Right lobe of liver (tissue), 6 donors: ENCODE measurements around the gene RAB3B. TPM values are rescaled to one million over a fixed set of nuclear protein-coding genes. Genes with fewer than 3 reads are reported as not detected.

Experiments used
- ATAC-seq, 4 donors: fragments of 200-7000 bp; cut with Tn5 transposase; one replicate each; pipeline ENCODE4 v1.9.1; 2020; ENCODE audit warnings: mild to moderate bottlenecking in 4 of 4, moderate library complexity in 4 of 4
- DNase-seq, 3 donors: peaks; one replicate each; pipeline ENCODE4 v3.0.0-alpha.2; 2020
- H3K27ac ChIP-seq, 3 donors: fragments of 200-600 bp; one replicate each; pipeline ENCODE4 v1.8.0; 2022
- H3K27me3 ChIP-seq, 2 donors: fragments of 200-600 bp; one replicate each; pipeline ENCODE4 v1.8.0; 2022
- H3K36me3 ChIP-seq, 4 donors: fragments of 200-600 bp; sonication (generic) in 1 of 4; one replicate each; pipeline versions ENCODE4 v1.5.1 to v1.8.0; 2017 to 2022; ENCODE audit warnings: control low read depth in 1 of 4
- H3K4me1 ChIP-seq, 4 donors: fragments of 200-600 bp; sonication (generic) in 1 of 4; one replicate each; pipeline versions ENCODE4 v1.5.1 to v1.8.0; 2017 to 2022; ENCODE audit warnings: control low read depth in 1 of 4
- H3K4me3 ChIP-seq, 3 donors: fragments of 200-600 bp; one replicate each; pipeline ENCODE4 v1.8.0; 2022
- H3K9me3 ChIP-seq, 4 donors: fragments of 200-600 bp; sonication (generic) in 1 of 4; one replicate each; pipeline versions ENCODE4 v1.5.1 to v1.8.0; 2017 to 2022; ENCODE audit warnings: control low read depth in 1 of 4
- CTCF ChIP-seq, 4 donors: fragments of 200-600 bp in 3 of 4; fragments of 450-650 bp in 1 of 4; IDR thresholded peaks; one replicate each; pipeline versions ENCODE4 v1.5.1 to v1.8.0; 2016 to 2022; ENCODE audit warnings: antibody characterized with exemption in 4 of 4, mild to moderate bottlenecking in 2 of 4
- POLR2A ChIP-seq: fragments of 450-650 bp; IDR thresholded peaks from one replicate; pipeline ENCODE4 v1.6.1; 2017; ENCODE audit warnings: antibody characterized with exemption, mild to moderate bottlenecking
- WGBS: methylation state at CpG from one replicate; pipeline ENCODE4 v1.1.6; 2018; ENCODE audit warnings: low coverage, low lambda C conversion rate; ENCODE audit not compliant: insufficient coverage; ENCODE audit errors: missing lambda C conversion rate; 5-methylcytosine and 5-hydroxymethylcytosine counted together
- intact Hi-C, 2 donors: fragments of 100-400 bp; cut with DNase I; formaldehyde crosslinking; loops; one replicate each; pipeline versions ENCODE4 v1.11.2 to v1.14.1; 2022
- total RNA-seq, 6 experiments: library from RNA; depleted of rRNA in 2 of 6; stranded (reverse); fragments of >200 nt in 2 of 6; fragmentation: NEBNext Ultra II Directional in 3 of 6; extraction: Animal tissue kit (Norgen Biotek cat#: 25700) in 3 of 6; gene quantifications; one replicate each; pipeline versions ENCODE4 v1.1.0 to v1.2.4, GENCODE V29; 2016 to 2023
- donor health status: DM: no; HTN: yes; CAD: no.
- donor health status: DM: no; HTN: no; CAD: no.
- donor health status: DM: no; HTN: no; CAD: no.
- donor health status: DM: no; HTN: yes; CAD: no.
- donor health status: DM: no; HTN: yes; CAD: no.

The RAB3B gene
- total RNA-seq, 6 experiments from 2014 or later, result 0.05 to 9.7 (median 4.4) TPM

DNA sequence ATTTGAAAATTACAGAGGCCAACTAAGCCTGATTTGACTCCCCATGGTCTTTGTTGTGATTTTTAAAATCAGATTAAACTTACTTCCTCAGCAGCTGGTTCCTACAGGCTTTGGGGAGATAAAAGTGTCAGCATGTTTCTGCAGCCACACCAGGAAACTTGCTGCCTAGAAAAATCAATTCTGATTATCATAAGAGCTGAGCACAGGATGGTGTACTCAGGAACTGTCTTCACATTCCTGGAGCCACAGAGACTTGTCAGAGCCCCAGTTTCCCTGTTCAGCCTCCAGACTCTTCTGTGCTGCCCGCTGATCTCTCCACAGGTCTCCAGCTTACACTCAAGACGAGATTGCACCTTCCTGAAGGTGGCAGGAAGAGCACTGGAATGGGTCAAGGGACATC lies 23.9 kb downstream of the RAB3B start:
- DNase-seq (no peak), ATAC-seq (peak in 1 of 4 donors; percentile 5)
- TF ChIP-seq POLR2A, result no peak
- TF ChIP-seq CTCF (IDR thresholded peaks at IDR 0.05), result no peak
- intact Hi-C loops, result no loop called here
- 60% methylated on average over 1 of the region's 2 CpGs for WGBS
- peaks cover 0 to 15% (median 0%) of the 10 kb centered on the region in 4 donors for H3K4me1 ChIP-seq
- no peaks in the 10 kb centered on the region for H3K36me3 ChIP-seq
- H3K27ac ChIP-seq, result no peak overlapping the region
- H3K27me3 ChIP-seq, result no peaks in the 10 kb centered on the region
- H3K9me3 ChIP-seq, result no peaks in the 10 kb centered on the region
- no peak overlapping the region for H3K4me3 ChIP-seq

- H3K27me3 ChIP-seq, result no peaks in the 10 kb centered on the region
- no peak overlapping the region for H3K4me3 ChIP-seq
- intact Hi-C loops, result no loop called here
- TF ChIP-seq CTCF (IDR thresholded peaks at IDR 0.05), result no peak
- TF ChIP-seq POLR2A, result no peak
- H3K36me3 ChIP-seq, result no peaks in the 10 kb centered on the region
- DNase-seq (no peak), ATAC-seq (no peak)
- H3K27ac ChIP-seq, result no peak overlapping the region
- peaks cover 0 to 11% (median 0%) of the 10 kb centered on the region in 4 donors for H3K4me1 ChIP-seq
- WGBS, result 75% methylated on average over 4 of the region's 4 CpGs
- no peaks in the 10 kb centered on the region for H3K9me3 ChIP-seq
These were observed 26.2 kb downstream of the RAB3B start for GRCh38 chr1:51964309-51964696.

- Histone ChIP-seq H3K27me3 (no peaks in the 10 kb centered on the region), H3K9me3 (no peaks in the 10 kb centered on the region), H3K4me3 (no peak overlapping the region), H3K27ac (no peak overlapping the region), H3K4me1 (peaks cover 0 to 6% (median 0%) of the 10 kb centered on the region in 4 donors), H3K36me3 (no peaks in the 10 kb centered on the region)
- 34% methylated on average over 4 of the region's 4 CpGs for WGBS
- no peak for ATAC-seq
- TF ChIP-seq POLR2A (no peak), CTCF (IDR thresholded peaks at IDR 0.05) (no peak)
- intact Hi-C loops, result no loop called here
- DNase-seq, result no peak
These were observed 26.8 kb downstream of the RAB3B start for GRCh38 chr1:51963592-51964308.

DNA sequence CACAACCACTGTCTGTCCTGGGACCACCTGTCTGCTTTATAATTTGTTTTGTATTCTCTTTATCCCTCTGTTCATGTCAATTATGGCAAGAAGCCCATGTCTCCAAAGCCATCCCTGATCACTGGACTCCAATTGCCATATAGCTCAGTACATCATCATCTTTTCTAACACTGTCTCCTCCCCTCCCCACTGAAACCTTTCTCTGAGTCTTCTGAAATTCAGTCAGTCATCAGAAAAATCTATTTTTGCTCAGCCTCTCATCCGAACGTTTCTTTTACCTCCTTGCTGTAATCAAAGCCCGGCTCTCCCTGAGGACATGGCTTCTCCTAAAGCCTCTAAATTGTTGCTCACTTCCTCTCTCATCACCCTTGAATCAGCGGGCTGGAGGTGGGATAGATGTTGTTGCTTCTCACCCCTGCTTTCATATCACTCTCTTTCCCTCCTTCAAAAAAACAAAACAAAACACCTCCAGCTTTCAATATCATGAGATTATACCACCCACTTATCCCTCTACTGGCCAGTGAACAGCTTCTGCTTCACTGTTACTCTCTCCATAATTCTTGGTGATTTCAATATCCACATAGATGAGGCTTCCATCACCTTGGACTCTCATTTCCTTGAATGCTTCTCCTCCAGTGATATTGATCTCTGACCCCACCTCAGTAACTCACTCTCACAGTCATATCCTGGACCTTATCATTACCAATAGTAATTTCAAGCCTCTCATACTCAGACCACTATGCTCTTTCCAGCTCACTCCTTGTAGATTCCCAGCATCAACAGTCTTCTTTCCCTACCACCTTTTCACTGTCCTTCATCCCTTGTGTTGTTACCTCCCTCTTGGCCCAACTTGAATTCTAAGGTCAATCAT lies 27.8 kb downstream of the RAB3B start:
- no peak for DNase-seq
- 72% methylated on average over 4 of the region's 4 CpGs for WGBS
- Histone ChIP-seq H3K36me3 (no peaks in the 10 kb centered on the region), H3K9me3 (no peaks in the 10 kb centered on the region), H3K4me1 (no peaks in the 10 kb centered on the region), H3K27ac (no peak overlapping the region), H3K27me3 (no peaks in the 10 kb centered on the region), H3K4me3 (no peak overlapping the region)
- TF ChIP-seq POLR2A, result no peak
- TF ChIP-seq CTCF (IDR thresholded peaks at IDR 0.05), result no peak
- intact Hi-C loops, result no loop called here
- no peak for ATAC-seq
